Mucosa of stomach (tissue), 1 donor: ENCODE data around the gene COMMD2.

Experiments used
- H3K27me3 ChIP-seq: one replicate; pipeline ENCODE4 v1.7.0; 2013; ENCODE audit warnings: mild to moderate bottlenecking, low read length; ENCODE audit not compliant: control insufficient read depth, insufficient read depth
- H3K36me3 ChIP-seq: one replicate; pipeline ENCODE4 v1.7.0; 2013; ENCODE audit warnings: low read length; ENCODE audit not compliant: control insufficient read depth, insufficient read depth
- H3K4me1 ChIP-seq: one replicate; pipeline ENCODE4 v1.7.0; 2013; ENCODE audit warnings: mild to moderate bottlenecking, low read length; ENCODE audit not compliant: control insufficient read depth, insufficient read depth
- H3K4me3 ChIP-seq: one replicate; pipeline ENCODE4 v1.7.0; 2013; ENCODE audit warnings: low read length
- H3K9ac ChIP-seq: one replicate; pipeline ENCODE4 v1.7.0; 2013; ENCODE audit warnings: mild to moderate bottlenecking, low read length, moderate library complexity
- H3K9me3 ChIP-seq: one replicate; pipeline ENCODE4 v1.7.0; 2013; ENCODE audit warnings: mild to moderate bottlenecking, low read length, moderate library complexity; ENCODE audit not compliant: control insufficient read depth
- donor health status: Pancreatic carcinoma.

Gene COMMD2

GRCh38 chr3:149717391-149718056, 34.8 kb downstream of the COMMD2 start:
- Histone ChIP-seq H3K36me3 (no peaks in the 10 kb centered on the region), H3K9me3 (no peaks in the 10 kb centered on the region), H3K4me3 (peak overlapping the region; percentile 15), H3K9ac (peak overlapping the region; percentile 40), H3K27me3 (no peaks in the 10 kb centered on the region), H3K4me1 (no peaks in the 10 kb centered on the region)

GRCh38 chr3:149716984-149717383, 35.3 kb downstream of the COMMD2 start:
- no peaks in the 10 kb centered on the region for H3K4me1 ChIP-seq
- H3K9me3 ChIP-seq: no peaks in the 10 kb centered on the region
- H3K27me3 ChIP-seq: no peaks in the 10 kb centered on the region
- H3K9ac ChIP-seq: peak overlapping the region; percentile 40
- H3K36me3 ChIP-seq: no peaks in the 10 kb centered on the region
- H3K4me3 ChIP-seq: peak overlapping the region; percentile 15

GRCh38 chr3:149715247-149715646, 37.0 kb downstream of the COMMD2 start:
- Histone ChIP-seq H3K9ac (no peak overlapping the region), H3K9me3 (no peaks in the 10 kb centered on the region), H3K4me3 (no peak overlapping the region), H3K4me1 (no peaks in the 10 kb centered on the region), H3K27me3 (no peaks in the 10 kb centered on the region), H3K36me3 (no peaks in the 10 kb centered on the region)

GRCh38 chr3:149713730-149714654, 38.3 kb downstream of the COMMD2 start:
- Histone ChIP-seq H3K4me3 (no peak overlapping the region), H3K9ac (no peak overlapping the region), H3K4me1 (no peaks in the 10 kb centered on the region)

GRCh38 chr3:149706905-149707304, 45.4 kb downstream of the COMMD2 start:
- Histone ChIP-seq H3K4me1 (peaks cover 3% of the 10 kb centered on the region), H3K36me3 (no peaks in the 10 kb centered on the region), H3K9me3 (no peaks in the 10 kb centered on the region), H3K27me3 (no peaks in the 10 kb centered on the region), H3K4me3 (no peak overlapping the region), H3K9ac (no peak overlapping the region)

More at GRCh38 chr3:149713730-149714654, 38.3 kb downstream of the COMMD2 start:
- Histone ChIP-seq H3K9me3 (no peaks in the 10 kb centered on the region), H3K27me3 (no peaks in the 10 kb centered on the region), H3K36me3 (no peaks in the 10 kb centered on the region)

- H3K9ac ChIP-seq: no peak overlapping the region
- no peak overlapping the region for H3K4me3 ChIP-seq
- no peaks in the 10 kb centered on the region for H3K36me3 ChIP-seq
- peaks cover 3% of the 10 kb centered on the region for H3K4me1 ChIP-seq
- no peaks in the 10 kb centered on the region for H3K9me3 ChIP-seq
- no peaks in the 10 kb centered on the region for H3K27me3 ChIP-seq
Measured at GRCh38 chr3:149705416-149705815, 46.9 kb downstream of the COMMD2 start.

- Histone ChIP-seq H3K9ac (no peak overlapping the region), H3K36me3 (no peaks in the 10 kb centered on the region), H3K27me3 (no peaks in the 10 kb centered on the region), H3K4me3 (no peak overlapping the region), H3K9me3 (peaks cover 5% of the 10 kb centered on the region), H3K4me1 (peaks cover 3% of the 10 kb centered on the region)
Measured at GRCh38 chr3:149703466-149703865, 48.8 kb downstream of the COMMD2 start.

GRCh38 chr3:149702691-149703441, 49.4 kb downstream of the COMMD2 start:
- Histone ChIP-seq H3K9ac (no peak overlapping the region), H3K36me3 (no peaks in the 10 kb centered on the region), H3K27me3 (no peaks in the 10 kb centered on the region), H3K9me3 (peaks cover 6% of the 10 kb centered on the region), H3K4me1 (peaks cover 3% of the 10 kb centered on the region), H3K4me3 (no peak overlapping the region)

- Histone ChIP-seq H3K27me3 (no peaks in the 10 kb centered on the region), H3K9me3 (peaks cover 6% of the 10 kb centered on the region), H3K4me1 (peaks cover 3% of the 10 kb centered on the region), H3K4me3 (no peak overlapping the region), H3K36me3 (no peaks in the 10 kb centered on the region), H3K9ac (no peak overlapping the region)
Measured at GRCh38 chr3:149701977-149702350, 50.3 kb downstream of the COMMD2 start.

- Histone ChIP-seq H3K36me3 (no peaks in the 10 kb centered on the region), H3K4me1 (peaks cover 3% of the 10 kb centered on the region), H3K27me3 (no peaks in the 10 kb centered on the region), H3K9ac (no peak overlapping the region), H3K4me3 (no peak overlapping the region), H3K9me3 (peaks cover 6% of the 10 kb centered on the region)
Measured at GRCh38 chr3:149701206-149701976, 50.9 kb downstream of the COMMD2 start.
